B cell (primary cell): ENCODE data around the gene LDLRAD1. TPM values are rescaled to one million over a fixed set of nuclear protein-coding genes. Genes with fewer than 3 reads are reported as not detected.

ENCODE experiments used
- ATAC-seq: fragments of 200-7000 bp; cut with Tn5 transposase; one replicate; pipeline ENCODE4 v1.10.0; 2021; ENCODE audit warnings: low read depth, mild to moderate bottlenecking, moderate number of reproducible peaks, moderate library complexity
- CTCF ChIA-PET: fragments of 350-600 bp; sonication (Branson Sonifier 250); formaldehyde crosslinking; loops from one replicate; lab custom pipeline; 2021; ENCODE audit warnings: antibody characterized with exemption, inconsistent platforms; lab: Charles Lee
- POLR2A ChIA-PET: fragments of 350-600 bp; sonication (Branson Sonifier 250); formaldehyde crosslinking; loops from one replicate; lab custom pipeline; 2021; ENCODE audit warnings: antibody characterized with exemption; lab: Charles Lee
- DNase-seq: peaks from one replicate; pipeline ENCODE4 v3.0.0; 2013
- H2AFZ ChIP-seq: 2 replicates; pipeline ENCODE4 v1.6.1; 2012; ENCODE audit warnings: mild to moderate bottlenecking, low read depth, low read length; ENCODE audit not compliant: insufficient read depth, poor library complexity, severe bottlenecking
- H3K27ac ChIP-seq, 2 donors: 1 replicate in 1 of 2; 2 replicates in 1 of 2; pipeline ENCODE4 v1.5.1; 2012 to 2013; ENCODE audit warnings: low read length in 2 of 2, mild to moderate bottlenecking in 2 of 2, moderate library complexity in 1 of 2
- H3K27me3 ChIP-seq, 4 experiments: fragments of 200-600 bp in 1 of 4; sonication (generic) in 1 of 4; replicated peaks in 1 of 4; 1 replicate in 2 of 4; 2 replicates in 2 of 4; pipeline versions ENCODE4 v1.6.1 to v1.7.0; 2013 to 2016; ENCODE audit warnings: low read length in 3 of 4, mild to moderate bottlenecking in 2 of 4, mixed read lengths in 1 of 4, moderate library complexity in 1 of 4; ENCODE audit not compliant: insufficient read depth in 4 of 4, control insufficient read depth in 3 of 4; ENCODE audit errors: control extremely low read depth in 1 of 4
- H3K36me3 ChIP-seq, 2 experiments: replicated peaks in 1 of 2; 1 replicate in 1 of 2; 2 replicates in 1 of 2; pipeline versions ENCODE4 v1.6.1 to v1.7.1; 2013; ENCODE audit warnings: low read length in 1 of 2; ENCODE audit not compliant: insufficient read depth in 2 of 2, control insufficient read depth in 1 of 2; ENCODE audit errors: control extremely low read depth in 1 of 2, extremely low read depth in 1 of 2
- H3K4me1 ChIP-seq, 2 donors: fragments of 200-600 bp in 1 of 2; sonication (generic) in 1 of 2; 1 replicate in 1 of 2; 2 replicates in 1 of 2; pipeline versions ENCODE4 v1.5.1 to v1.6.1; 2013 to 2017; ENCODE audit warnings: low read length in 2 of 2; ENCODE audit not compliant: control insufficient read depth in 2 of 2, insufficient read depth in 2 of 2
- H3K4me2 ChIP-seq: replicated peaks from 2 replicates; pipeline ENCODE3; 2012; ENCODE audit warnings: mild to moderate bottlenecking, low read depth, low read length; ENCODE audit not compliant: poor library complexity, severe bottlenecking
- H3K4me3 ChIP-seq, 5 experiments: fragments of 200-600 bp in 1 of 5; sonication (generic) in 1 of 5; 1 replicate in 3 of 5; 2 replicates in 2 of 5; pipeline versions ENCODE4 v1.5.1 to v1.7.0; 2011 to 2016; ENCODE audit warnings: low read length in 4 of 5, mild to moderate bottlenecking in 4 of 5, low read depth in 2 of 5, control low read depth in 1 of 5, moderate library complexity in 1 of 5; ENCODE audit not compliant: insufficient read depth in 1 of 5; ENCODE audit errors: control extremely low read depth in 1 of 5, extremely low read depth in 1 of 5
- H3K79me2 ChIP-seq: fragments of 200-600 bp; sonication (generic); one replicate; pipeline ENCODE4 v1.6.0; 2016; ENCODE audit warnings: low read length; ENCODE audit not compliant: control insufficient read depth, insufficient read depth
- H3K9ac ChIP-seq: fragments of 200-600 bp; sonication (generic); 2 replicates; pipeline ENCODE4 v1.6.1; 2017; ENCODE audit warnings: mild to moderate bottlenecking, low read length, moderate library complexity
- H3K9me3 ChIP-seq, 3 donors: one replicate each; pipeline versions ENCODE4 v1.6.1 to v1.7.1; 2013; ENCODE audit warnings: low read length in 2 of 3; ENCODE audit not compliant: control insufficient read depth in 2 of 3, insufficient read depth in 1 of 3; ENCODE audit errors: control extremely low read depth in 1 of 3
- H4K20me1 ChIP-seq: 2 replicates; pipeline ENCODE4 v1.6.0; 2012; ENCODE audit warnings: mild to moderate bottlenecking, low read length; ENCODE audit not compliant: insufficient read depth, control insufficient read depth, poor library complexity, severe bottlenecking
- H3K27ac Mint-ChIP-seq: one replicate; pipeline ENCODE4 v1.8.0; 2021; ENCODE audit warnings: mixed read lengths
- H3K27me3 Mint-ChIP-seq: one replicate; pipeline ENCODE4 v1.8.0; 2021; ENCODE audit warnings: mixed read lengths
- H3K4me1 Mint-ChIP-seq: one replicate; pipeline ENCODE4 v1.8.0; 2021; ENCODE audit warnings: mixed read lengths
- H3K4me3 Mint-ChIP-seq: one replicate; pipeline ENCODE4 v1.8.0; 2021; ENCODE audit warnings: mixed read lengths
- H3K9me3 Mint-ChIP-seq: one replicate; pipeline ENCODE4 v1.8.0; 2022; ENCODE audit warnings: mixed read lengths; ENCODE audit not compliant: insufficient read depth
- CTCF ChIP-seq: fragments of 200-600 bp; IDR thresholded peaks from one replicate; pipeline ENCODE4 v1.8.0; 2022; ENCODE audit warnings: antibody characterized with exemption, mild to moderate bottlenecking
- EZH2 ChIP-seq: IDR thresholded peaks from 2 replicates; pipeline ENCODE4 v1.6.1; 2012; ENCODE audit warnings: borderline replicate concordance, low read depth, mild to moderate bottlenecking, moderate library complexity, low read length; ENCODE audit not compliant: insufficient read depth, poor library complexity, severe bottlenecking
- WGBS: methylation state at CpG from one replicate; pipeline ENCODE4 v1.1.5; 2013; ENCODE audit warnings: missing lambda C conversion rate; ENCODE audit not compliant: insufficient coverage; 5-methylcytosine and 5-hydroxymethylcytosine counted together
- intact Hi-C: fragments of 100-400 bp; cut with micrococcal nuclease; formaldehyde crosslinking; loops from one replicate; pipeline ENCODE4 v1.10.0; 2022
- polyA plus RNA-seq: library from polyadenylated mRNA; depleted of rRNA; stranded (reverse); fragments of >200 nt; gene quantifications from 2 replicates; pipeline ENCODE4 v1.2.3, GENCODE V29; 2012
- total RNA-seq, 2 donors: library from RNA; stranded (reverse); fragments of 120-200 nt in 1 of 2; gene quantifications; 1 replicate in 1 of 2; 2 replicates in 1 of 2; pipeline versions ENCODE4 v1.2.3 to v1.2.4, GENCODE V29; 2013 to 2022

LDLRAD1 gene
- total and polyA plus RNA-seq, 2 donors (not counting 1 experiment from before 2014, with no cell fraction given): not detected

- CTCF ChIA-PET: no interaction called here
- TF ChIP-seq EZH2: no peak
- no peak for TF ChIP-seq CTCF
- no peaks in the 10 kb centered on the region for H3K4me1 Mint-ChIP-seq
- no peaks in the 10 kb centered on the region for H3K79me2 ChIP-seq
- intact Hi-C loops: no loop called here
- H2AFZ ChIP-seq: no peak overlapping the region
- no peak overlapping the region for H3K9ac ChIP-seq
- no peak for ATAC-seq
- H3K4me3 ChIP-seq: no peak overlapping the region
- no peaks in the 10 kb centered on the region for H3K27me3 ChIP-seq
- H3K27ac Mint-ChIP-seq: no peak overlapping the region
- WGBS: 87% methylated on average over 8 of the region's 9 CpGs
- no peaks in the 10 kb centered on the region for H3K9me3 Mint-ChIP-seq
- H3K9me3 ChIP-seq: no peaks in the 10 kb centered on the region
- no peaks in the 10 kb centered on the region for H3K4me1 ChIP-seq
- DNase-seq: no peak
- POLR2A ChIA-PET: no interaction called here
- peaks cover 38% of the 10 kb centered on the region for H3K27me3 Mint-ChIP-seq
- no peaks in the 10 kb centered on the region for H4K20me1 ChIP-seq
- no peak overlapping the region for H3K27ac ChIP-seq
- H3K4me3 Mint-ChIP-seq: no peak overlapping the region
- H3K36me3 ChIP-seq: no peaks in the 10 kb centered on the region
- H3K4me2 ChIP-seq: no peak overlapping the region
These were observed 6.5 kb downstream of the LDLRAD1 start for GRCh38 chr1:54011316-54012007.

- Histone ChIP-seq H4K20me1 (no peaks in the 10 kb centered on the region), H2AFZ (no peak overlapping the region), H3K36me3 (no peaks in the 10 kb centered on the region), H3K9ac (no peak overlapping the region), H3K79me2 (no peaks in the 10 kb centered on the region), H3K27me3 (no peaks in the 10 kb centered on the region), H3K9me3 (no peaks in the 10 kb centered on the region), H3K27ac (no peak overlapping the region), H3K4me3 (no peak overlapping the region), H3K4me1 (no peaks in the 10 kb centered on the region), H3K4me2 (no peak overlapping the region)
- H3K4me1 Mint-ChIP-seq: no peaks in the 10 kb centered on the region
- intact Hi-C loops: no loop called here
- TF ChIP-seq EZH2 (no peak), CTCF (no peak)
- DNase-seq (no peak), ATAC-seq (no peak)
- no peak overlapping the region for H3K27ac Mint-ChIP-seq
- no peaks in the 10 kb centered on the region for H3K9me3 Mint-ChIP-seq
- POLR2A ChIA-PET: no interaction called here
- peaks cover 35% of the 10 kb centered on the region for H3K27me3 Mint-ChIP-seq
- CTCF ChIA-PET: no interaction called here
- WGBS: 96% methylated on average over 2 of the region's 5 CpGs
- no peak overlapping the region for H3K4me3 Mint-ChIP-seq
These were observed 7.4 kb downstream of the LDLRAD1 start for GRCh38 chr1:54010415-54011117.
